GM20431 (cell line): Measurements from ENCODE around the gene OR1N1.
"Not testable (repeated sequence)": the region's sequence is repeated elsewhere in the genome, so short reads cannot be mapped to it uniquely, and the experiment has no call there.

Experiments used
- in situ Hi-C: fragments of 300-500 bp; cut with MseI, MboI; formaldehyde crosslinking; loops from one replicate; pipeline ENCODE4 v1.15.0; 2020; ENCODE audit warnings: low sequenced_read_pairs; ENCODE audit not compliant: unreplicated experiment

The OR1N1 gene, protein sequence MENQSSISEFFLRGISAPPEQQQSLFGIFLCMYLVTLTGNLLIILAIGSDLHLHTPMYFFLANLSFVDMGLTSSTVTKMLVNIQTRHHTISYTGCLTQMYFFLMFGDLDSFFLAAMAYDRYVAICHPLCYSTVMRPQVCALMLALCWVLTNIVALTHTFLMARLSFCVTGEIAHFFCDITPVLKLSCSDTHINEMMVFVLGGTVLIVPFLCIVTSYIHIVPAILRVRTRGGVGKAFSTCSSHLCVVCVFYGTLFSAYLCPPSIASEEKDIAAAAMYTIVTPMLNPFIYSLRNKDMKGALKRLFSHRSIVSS

DNA sequence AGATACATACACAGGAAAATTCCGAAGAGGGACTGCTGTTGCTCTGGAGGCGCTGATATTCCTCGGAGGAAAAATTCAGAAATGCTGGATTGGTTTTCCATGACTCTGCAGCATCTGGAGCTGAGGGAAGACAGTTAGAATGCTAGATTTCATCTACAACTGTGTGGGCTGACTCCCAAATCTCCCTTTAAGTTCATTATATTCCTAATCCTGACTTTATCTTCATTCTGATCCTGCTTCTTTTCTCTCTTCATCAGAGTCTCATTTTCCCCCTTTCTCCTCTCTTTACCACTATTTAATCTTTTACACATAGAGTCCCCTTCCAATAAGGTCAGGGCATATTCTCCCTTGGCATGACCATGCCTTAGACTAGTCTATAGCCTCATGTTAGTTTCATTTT is at the start of gene OR1N1:
TSS of gene OR1N1 (minus strand) at position 101 of the 400 bp plus-strand sequence. CDS start at position 101, 0 bp downstream.
- in situ Hi-C loops = no loop called here

DNA sequence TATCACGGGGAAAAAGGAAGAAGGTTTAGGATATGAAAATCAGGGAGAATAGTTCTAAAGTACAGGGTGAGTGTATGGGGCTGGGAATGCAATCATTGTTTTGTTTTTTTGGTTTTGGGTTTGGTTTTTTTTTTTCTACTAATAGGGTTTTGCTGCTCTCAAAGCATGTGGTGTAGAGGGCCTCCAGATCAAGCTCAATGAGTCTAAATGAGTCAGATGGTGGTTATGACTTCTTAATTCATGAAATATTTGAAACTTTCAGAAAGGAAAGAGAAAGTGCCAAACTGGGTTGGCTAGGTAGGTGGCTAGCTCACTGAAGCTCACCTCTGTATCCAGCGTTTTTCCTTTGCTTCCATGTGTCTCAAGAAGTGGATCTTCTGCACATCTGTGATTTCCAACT is 45.4 kb upstream of the OR1N1 start:
- in situ Hi-C loops = no loop called here

DNA sequence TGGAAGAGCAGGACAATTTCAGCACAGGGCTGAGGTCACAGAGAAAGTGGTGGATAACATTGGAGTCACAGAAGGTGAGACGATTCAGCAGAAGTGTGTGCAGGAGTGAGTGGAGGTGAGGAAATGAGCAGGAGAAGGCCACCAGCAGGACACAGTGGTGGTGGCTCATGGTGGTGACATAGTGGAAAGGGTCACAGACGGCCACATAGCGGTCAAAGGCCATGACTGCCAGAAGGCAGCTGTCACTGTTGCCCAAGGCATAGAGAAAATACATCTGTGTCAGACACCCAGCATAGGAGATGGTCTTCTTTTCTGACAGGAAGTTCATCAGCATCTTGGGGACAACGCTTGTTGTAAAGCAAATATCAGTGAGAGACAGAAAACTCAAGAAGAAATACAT is 40.8 kb upstream of the OR1N1 start:
- in situ Hi-C loops = no loop called here

GRCh38 chr9:122562134-122562760 is 35.2 kb upstream of the OR1N1 start:
- in situ Hi-C loops = no loop called here

DNA sequence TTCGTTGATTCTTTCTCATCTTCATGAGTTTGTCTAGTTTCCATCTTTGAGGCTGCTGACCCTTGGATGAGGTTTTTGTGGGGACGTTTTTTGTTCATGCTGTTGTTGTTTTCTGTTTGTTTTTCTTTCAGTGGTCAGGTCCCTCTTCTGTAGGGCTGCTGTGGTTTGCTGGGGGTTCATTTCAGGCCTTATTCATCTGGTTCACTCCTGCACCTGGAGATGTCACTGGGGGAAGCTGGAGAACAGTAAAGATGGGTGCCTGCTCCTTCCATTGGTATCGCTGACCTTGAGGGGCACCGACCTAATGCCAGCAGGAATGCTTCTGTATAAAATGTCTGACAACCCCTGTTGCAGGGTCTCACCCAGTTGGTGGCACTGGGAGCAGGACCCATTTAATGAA is 34.4 kb upstream of the OR1N1 start:
- in situ Hi-C loops = no loop called here

- in situ Hi-C loops = no loop called here
Observed at GRCh38 chr9:122552812-122553211, 25.7 kb upstream of the OR1N1 start, which contains the start of gene OR1N2. Gene OR1N2 (plus strand): TSS chr9:122553112. CDS start chr9:122553212, 100 bp downstream.

DNA sequence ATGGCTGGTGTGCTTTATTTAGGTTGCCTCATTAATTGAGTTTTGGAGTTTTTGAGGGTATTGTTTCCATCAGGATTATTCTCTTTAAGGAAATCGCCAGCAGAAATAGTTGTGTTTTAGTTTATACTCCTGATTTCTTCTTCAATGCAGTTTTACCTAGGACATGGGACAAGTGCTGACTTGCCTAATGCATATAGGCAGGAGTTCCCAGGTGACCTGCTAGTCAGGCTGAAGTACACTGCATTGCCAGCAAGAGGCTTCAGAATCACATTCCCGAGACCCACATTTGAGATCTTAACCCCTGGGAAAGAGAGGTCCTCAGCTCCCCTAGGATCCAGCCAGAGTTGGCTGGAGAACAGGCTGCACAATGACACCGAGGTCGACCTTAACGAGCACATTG is 24.3 kb upstream of the OR1N1 start:
- in situ Hi-C loops = no loop called here

DNA sequence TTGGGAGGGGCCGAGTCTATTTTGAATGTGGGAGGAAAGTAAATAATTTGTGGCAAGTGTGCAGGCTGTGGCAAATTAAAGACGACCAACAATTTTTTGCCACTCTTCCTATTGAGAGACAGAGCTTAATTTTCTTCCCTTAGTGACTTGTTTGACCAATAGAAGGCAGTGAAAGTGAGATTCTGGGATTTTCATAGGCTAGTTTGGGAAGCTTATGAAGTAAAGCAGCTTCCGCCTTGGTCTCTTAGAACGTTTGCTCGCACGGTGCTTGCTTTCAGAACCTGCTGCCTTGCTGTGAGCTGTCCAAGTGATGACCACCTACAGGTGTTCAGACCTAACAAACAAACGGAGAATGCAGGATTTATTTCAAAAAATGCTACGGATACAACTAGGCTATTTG is 19.1 kb upstream of the OR1N1 start:
- in situ Hi-C loops = no loop called here

DNA sequence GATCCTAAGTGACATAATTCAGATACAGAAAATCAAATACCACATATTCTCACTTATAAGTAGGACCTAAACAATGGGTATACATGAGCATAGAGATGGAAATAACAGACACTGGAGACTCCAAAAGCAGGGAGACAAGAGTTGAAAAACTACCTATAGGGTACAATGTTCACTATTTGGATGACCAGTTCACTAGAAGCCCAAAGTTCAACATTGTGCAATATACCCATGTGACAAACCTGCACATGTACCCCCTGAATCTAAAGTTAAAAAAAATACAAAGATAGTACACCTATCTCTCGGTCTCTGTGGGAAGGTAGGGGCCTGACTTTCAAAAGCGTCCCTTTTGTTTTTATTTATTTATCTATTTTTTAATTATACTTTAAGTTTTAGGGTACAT is 11.7 kb upstream of the OR1N1 start:
- in situ Hi-C loops = no loop called here

- in situ Hi-C loops = not testable (repeated sequence)
Observed at GRCh38 chr9:122537066-122537465, 10.0 kb upstream of the OR1N1 start.

GRCh38 chr9:122536134-122536533 is 9.0 kb upstream of the OR1N1 start:
- in situ Hi-C loops = no loop called here

DNA sequence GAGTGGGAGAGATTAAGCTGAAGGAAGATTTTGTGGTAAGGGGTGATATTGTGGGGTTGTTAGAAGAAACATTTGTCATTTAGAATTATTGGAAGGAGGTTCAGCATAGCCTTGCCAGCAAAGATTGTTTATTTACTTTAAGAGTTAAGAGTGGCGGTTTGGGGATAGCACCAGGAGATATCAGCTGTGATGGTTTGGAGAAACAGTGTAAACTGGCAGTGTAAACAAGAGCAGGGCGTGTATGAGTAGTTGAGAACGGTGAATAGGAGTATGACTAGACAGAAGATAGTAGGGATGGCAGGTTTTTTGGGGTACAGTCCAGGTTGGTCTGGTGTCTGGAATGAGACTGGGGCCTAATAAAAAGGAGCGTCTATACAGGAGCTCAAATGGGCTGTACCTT is 4.1 kb upstream of the OR1N1 start:
- in situ Hi-C loops = not testable (repeated sequence)

GRCh38 chr9:122526602-122527001 is 491 bp downstream of the OR1N1 start:
- in situ Hi-C loops = no loop called here

GRCh38 chr9:122519376-122519775 is 7.7 kb downstream of the OR1N1 start:
- in situ Hi-C loops = no loop called here

DNA sequence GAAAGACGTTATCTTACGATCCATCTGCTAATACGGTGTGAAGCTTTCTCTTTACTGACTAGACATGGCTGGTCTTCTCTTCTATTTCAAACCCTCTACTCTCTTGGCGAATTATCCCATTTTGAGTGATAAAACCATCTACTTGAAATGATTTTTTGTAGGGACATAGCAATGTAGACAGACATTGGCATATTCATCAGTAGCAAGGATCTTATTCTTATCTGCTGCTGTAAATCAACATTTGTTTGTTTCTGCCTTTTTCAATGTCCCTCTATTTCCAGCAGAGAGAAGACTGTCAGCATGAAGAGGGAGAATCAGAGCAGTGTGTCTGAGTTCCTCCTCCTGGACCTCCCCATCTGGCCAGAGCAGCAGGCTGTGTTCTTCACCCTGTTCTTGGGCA is 8.3 kb downstream of the OR1N1 start, which contains the start of gene OR1J4:
TSS of gene OR1J4 (plus strand) at position 301 of the 400 bp plus-strand sequence. CDS start at position 301, 0 bp downstream.
- in situ Hi-C loops = no loop called here

DNA sequence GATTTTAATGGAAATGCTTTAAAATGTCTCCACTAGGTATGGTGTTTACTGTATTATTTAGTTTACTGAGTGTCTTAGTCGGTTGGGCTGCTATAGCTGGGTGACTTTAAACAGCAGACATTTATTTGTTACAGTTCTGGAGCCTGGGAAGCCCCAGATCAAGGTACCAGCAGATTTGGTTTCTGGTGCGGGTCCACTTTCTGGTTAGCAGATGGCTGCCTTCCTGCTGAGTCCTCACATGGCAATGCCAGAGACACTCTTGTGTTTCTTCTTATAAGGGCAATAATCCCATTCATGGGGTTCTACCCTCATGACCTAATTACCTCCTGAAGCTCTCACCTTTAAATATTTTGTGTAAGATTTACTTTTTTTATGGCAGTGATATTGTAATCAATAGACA is 8.9 kb downstream of the OR1N1 start:
- in situ Hi-C loops = no loop called here

GRCh38 chr9:122510502-122510901 is 16.6 kb downstream of the OR1N1 start, which contains the start of gene OR1J2:
Gene OR1J2 (plus strand): TSS chr9:122510802. CDS start chr9:122510802, 0 bp downstream.
- in situ Hi-C loops = no loop called here

GRCh38 chr9:122506964-122507363 is 20.1 kb downstream of the OR1N1 start:
- in situ Hi-C loops = no loop called here

DNA sequence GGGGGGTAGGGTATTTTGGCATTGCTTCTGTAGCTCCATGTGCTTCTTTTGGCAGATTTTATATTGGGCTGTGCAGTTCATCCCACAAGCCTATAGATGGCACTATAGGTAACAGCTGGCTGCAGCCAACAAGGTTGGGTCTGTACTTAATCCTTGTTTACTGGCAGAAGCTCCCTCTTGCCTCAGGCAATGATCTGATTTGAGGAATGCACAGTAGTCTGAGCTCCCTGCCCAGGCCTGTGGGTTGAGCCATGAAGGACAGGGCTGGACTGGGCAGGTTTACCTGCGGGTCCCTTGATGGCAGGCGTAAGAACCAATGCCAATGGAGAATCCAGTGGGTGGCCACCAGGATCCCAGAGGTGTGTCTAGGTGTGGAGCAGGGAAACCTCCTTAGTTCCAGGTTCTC is 28.2 kb downstream of the OR1N1 start:
- in situ Hi-C loops = no loop called here

GRCh38 chr9:122479062-122479461 is 48.0 kb downstream of the OR1N1 start:
- in situ Hi-C loops = no loop called here

- in situ Hi-C loops = no loop called here
Observed at GRCh38 chr9:122477826-122478225, 49.3 kb downstream of the OR1N1 start, which contains the start of gene OR1J1. Gene OR1J1 (minus strand): TSS chr9:122477926. CDS start chr9:122477926, 0 bp downstream.
